NCI-H2196 treated with DMSO at 0.1 percent for 48 hours (cell line): ENCODE results near the gene CLDN20.
"Not testable (repeated sequence)": the region's sequence is repeated elsewhere in the genome, so short reads cannot be mapped to it uniquely, and the experiment has no call there.

Source experiments
- DNase-seq: peaks from one replicate; lab custom pipeline; 2025; ENCODE audit not compliant: unreplicated experiment; lab: John Stamatoyannopoulos, UW

Gene CLDN20

GRCh38 chr6:155268088-155268867 is 4.5 kb downstream of the CLDN20 start:
- not testable (repeated sequence) for DNase-seq

GRCh38 chr6:155269765-155270164 is 6.0 kb downstream of the CLDN20 start:
- no peak for DNase-seq

- DNase-seq: no peak
These were observed 6.8 kb downstream of the CLDN20 start for GRCh38 chr6:155270561-155271091.

GRCh38 chr6:155271145-155271544 is 7.3 kb downstream of the CLDN20 start:
- DNase-seq: no peak

GRCh38 chr6:155272353-155273232 is 8.8 kb downstream of the CLDN20 start:
- DNase-seq: no peak

- no peak for DNase-seq
These were observed 9.6 kb downstream of the CLDN20 start for GRCh38 chr6:155273431-155273830.

GRCh38 chr6:155274106-155274505 is 10.3 kb downstream of the CLDN20 start:
- DNase-seq: no peak

GRCh38 chr6:155274533-155274932 is 10.7 kb downstream of the CLDN20 start:
- DNase-seq: no peak

GRCh38 chr6:155275808-155276480 is 12.1 kb downstream of the CLDN20 start:
- DNase-seq: no peak

- DNase-seq: no peak
These were observed 12.8 kb downstream of the CLDN20 start for GRCh38 chr6:155276638-155277037.

GRCh38 chr6:155278319-155279049 is 14.7 kb downstream of the CLDN20 start:
- DNase-seq: no peak

- no peak for DNase-seq
These were observed 21.0 kb downstream of the CLDN20 start for GRCh38 chr6:155284775-155285174.

GRCh38 chr6:155287762-155288161 is 23.9 kb downstream of the CLDN20 start:
- DNase-seq: no peak

- no peak for DNase-seq
These were observed 26.7 kb downstream of the CLDN20 start for GRCh38 chr6:155290491-155290890.

GRCh38 chr6:155291291-155291690 is 27.5 kb downstream of the CLDN20 start:
- no peak for DNase-seq

- no peak for DNase-seq
These were observed 28.9 kb downstream of the CLDN20 start for GRCh38 chr6:155292711-155293110.

- no peak for DNase-seq
These were observed 33.9 kb downstream of the CLDN20 start for GRCh38 chr6:155297669-155298068.

GRCh38 chr6:155301867-155302266 is 38.1 kb downstream of the CLDN20 start:
- no peak for DNase-seq

- DNase-seq: no peak
These were observed 39.6 kb downstream of the CLDN20 start for GRCh38 chr6:155303361-155303870.

- DNase-seq: no peak
These were observed 43.1 kb downstream of the CLDN20 start for GRCh38 chr6:155306958-155307357.
